NCI-H146 (cell line): ENCODE data around the gene TMCO4.

Experiments used
- DNase-seq: peaks from one replicate; lab custom pipeline; 2025; lab: John Stamatoyannopoulos, UW

Gene TMCO4

GRCh38 chr1:19715334-19716203 is 84.1 kb downstream of the TMCO4 start:
- peak; percentile 93 for DNase-seq

DNA sequence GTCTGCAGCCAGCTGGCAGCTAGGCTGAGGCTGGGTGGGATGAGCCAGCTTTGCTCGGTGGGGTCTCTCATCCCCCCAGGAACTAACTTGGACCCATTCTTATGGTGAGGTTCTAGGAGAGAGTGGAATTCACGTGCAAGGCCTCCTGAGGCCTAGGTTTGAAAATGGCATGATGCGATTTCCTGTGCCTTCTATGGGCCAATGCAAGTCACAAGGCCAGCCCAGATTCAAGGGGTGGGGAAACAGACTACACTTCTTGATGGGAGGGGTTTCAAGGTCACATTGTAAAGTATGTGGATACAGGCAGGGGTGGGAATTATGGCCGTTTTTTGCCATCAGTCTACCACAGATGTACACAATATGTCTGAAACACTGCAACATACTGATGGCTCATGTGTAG is 86.8 kb downstream of the TMCO4 start:
- no peak for DNase-seq

- DNase-seq: no peak
These were observed 88.7 kb downstream of the TMCO4 start for GRCh38 chr1:19710825-19711611.

DNA sequence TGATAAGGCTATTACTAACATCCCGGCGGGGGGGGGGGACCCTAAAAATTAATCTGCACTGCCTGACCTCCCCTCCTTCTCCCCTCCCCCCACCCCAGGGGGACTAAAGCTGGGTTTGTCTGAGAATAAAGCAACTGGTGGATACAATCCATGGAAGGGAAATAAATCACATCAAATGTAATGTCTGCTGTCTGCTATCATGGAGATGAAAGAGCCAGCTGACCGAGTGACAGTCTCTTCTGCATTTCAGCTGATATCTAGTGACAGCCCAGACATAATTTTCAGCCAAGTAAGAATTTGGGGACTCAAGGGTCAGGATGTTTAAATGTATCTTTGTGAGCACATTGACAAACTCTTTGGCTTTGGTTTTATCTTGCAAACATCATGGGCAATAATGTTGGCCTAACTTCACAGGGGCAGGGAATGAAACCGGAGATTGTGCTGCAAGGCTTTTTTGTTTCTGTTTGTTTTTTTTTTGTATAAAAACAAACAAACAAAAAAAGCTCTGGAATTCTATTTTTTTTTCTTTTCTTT is 90.4 kb downstream of the TMCO4 start:
- DNase-seq: no peak

GRCh38 chr1:19708567-19709110 is 91.1 kb downstream of the TMCO4 start:
- no peak for DNase-seq

- DNase-seq: no peak
These were observed 93.6 kb downstream of the TMCO4 start for GRCh38 chr1:19706136-19706535.

GRCh38 chr1:19705464-19705863 is 94.3 kb downstream of the TMCO4 start:
- DNase-seq: no peak

DNA sequence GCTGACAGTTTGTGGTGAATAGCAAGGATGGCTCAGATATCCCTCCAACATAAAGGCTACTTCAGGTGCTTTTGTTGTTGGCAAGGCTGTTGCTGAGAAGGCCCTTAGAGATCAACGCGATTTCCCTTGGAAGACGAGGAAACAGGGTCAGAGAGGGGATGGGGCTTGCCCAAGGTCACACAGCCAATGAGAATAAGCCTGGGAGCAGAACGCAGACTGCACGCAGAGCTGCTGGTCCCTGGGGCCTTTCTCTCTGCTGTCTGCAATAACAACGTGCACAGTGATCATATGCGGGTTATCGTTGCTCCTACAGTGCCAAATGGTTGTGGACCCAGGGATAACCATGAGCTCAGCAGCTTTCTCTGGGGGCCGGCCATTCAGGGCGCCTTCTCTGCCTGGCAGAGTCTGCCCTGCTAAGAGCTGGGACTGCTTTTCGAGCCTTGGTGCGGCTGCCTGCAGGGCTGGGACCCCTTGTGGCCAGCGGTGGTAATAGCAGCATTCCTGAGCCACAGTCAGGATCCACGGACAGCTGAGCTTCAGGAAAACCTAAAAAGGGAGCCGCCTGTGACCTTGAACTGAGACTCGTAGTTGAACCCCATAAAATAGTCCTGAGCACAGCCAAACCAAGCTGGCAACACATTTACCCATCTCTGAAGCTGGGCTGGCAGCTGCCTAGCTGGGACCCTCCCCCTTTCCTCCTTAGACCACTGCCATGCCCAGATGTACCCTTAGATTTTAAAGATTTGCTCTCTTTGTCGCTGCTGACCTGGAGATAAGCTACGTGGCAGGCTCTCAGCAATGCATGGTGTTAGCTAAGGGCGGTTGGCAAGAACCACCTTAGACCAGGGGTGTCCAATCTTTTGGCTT is 95.2 kb downstream of the TMCO4 start:
- DNase-seq: peak; percentile 46

GRCh38 chr1:19703280-19703679 is 96.4 kb downstream of the TMCO4 start:
- no peak for DNase-seq

GRCh38 chr1:19700079-19700777 is 99.5 kb downstream of the TMCO4 start:
- no peak for DNase-seq

GRCh38 chr1:19698181-19698580 is 101.5 kb downstream of the TMCO4 start:
- DNase-seq: no peak

- no peak for DNase-seq
These were observed 102.9 kb downstream of the TMCO4 start for GRCh38 chr1:19696820-19697219.

DNA sequence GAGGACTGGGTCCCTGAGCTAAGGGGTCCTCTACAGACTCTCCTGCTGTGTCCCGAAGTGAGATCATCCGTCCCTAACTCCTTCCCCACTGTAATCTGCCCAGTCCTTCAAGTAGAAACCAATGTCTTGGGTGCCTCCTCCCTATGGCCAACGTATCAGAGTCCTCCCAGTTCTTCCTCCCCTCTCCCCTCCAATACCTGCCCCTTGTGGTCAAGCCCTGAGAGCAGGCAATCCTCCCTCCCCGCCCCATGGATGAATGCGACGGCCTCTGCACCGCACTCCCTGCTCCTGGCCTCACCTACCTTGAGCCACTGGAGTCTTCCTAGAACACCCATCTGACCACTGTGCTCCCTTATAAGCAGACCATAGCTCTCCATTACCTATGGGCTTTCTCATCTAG is 103.9 kb downstream of the TMCO4 start:
- DNase-seq: no peak

DNA sequence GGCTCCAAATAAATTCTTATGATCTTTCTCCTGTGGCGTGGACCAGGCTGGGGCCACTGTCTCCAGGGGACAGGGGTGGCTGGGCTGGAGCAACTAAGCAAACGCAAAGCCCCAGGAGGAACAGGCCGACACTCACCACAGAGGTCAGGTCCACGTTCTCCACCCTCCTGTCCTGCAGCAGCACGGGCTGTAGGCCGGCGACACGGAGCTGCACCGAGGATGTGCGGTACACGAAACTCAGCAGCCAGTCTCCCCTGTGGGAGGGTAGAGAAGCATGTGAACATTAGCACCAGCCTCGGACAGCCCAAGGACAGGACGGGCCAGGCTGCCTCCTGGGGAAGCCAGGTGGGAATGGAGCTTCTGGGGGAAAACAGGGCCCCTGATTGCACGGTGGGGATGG is 105.4 kb downstream of the TMCO4 start:
- no peak for DNase-seq

- no peak for DNase-seq
These were observed 109.4 kb downstream of the TMCO4 start for GRCh38 chr1:19690342-19690741.

- DNase-seq: no peak
These were observed 109.9 kb downstream of the TMCO4 start for GRCh38 chr1:19689856-19690255.

DNA sequence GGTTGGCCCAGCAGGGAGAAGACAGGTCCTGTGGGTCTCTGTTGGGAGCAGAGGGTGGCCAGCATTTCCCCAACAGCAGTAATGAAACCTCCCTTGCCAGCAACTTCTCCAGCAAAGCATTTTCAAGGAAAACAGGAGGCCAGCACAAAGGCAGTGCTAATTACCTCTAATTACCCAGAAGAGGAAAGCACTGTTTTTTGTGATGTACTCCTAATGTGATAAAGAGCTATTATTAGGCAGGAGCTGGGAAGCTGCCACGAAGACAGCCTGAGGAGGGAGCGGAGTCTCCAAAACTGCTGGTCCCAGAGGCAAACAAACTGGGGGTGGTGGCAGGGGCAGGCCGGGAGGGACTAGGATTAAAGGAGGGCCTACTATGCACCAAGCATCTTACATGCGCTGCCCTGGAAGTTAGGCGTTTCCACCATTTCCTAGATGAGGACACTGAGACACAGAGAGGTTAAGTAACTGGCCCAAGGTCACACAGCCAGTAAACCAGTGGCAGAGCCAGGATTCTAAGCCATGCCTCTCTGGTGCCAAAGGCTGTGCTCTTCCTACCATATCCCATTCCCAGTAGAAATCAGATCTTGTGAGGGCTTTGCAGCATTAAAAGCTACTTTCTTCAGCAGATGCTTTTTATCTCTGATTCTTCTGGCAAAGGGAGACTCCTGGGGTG is 110.5 kb downstream of the TMCO4 start:
- peak; percentile 62 for DNase-seq

GRCh38 chr1:19688041-19688842 is 111.5 kb downstream of the TMCO4 start:
- no peak for DNase-seq

- DNase-seq: no peak
These were observed 112.3 kb downstream of the TMCO4 start for GRCh38 chr1:19687414-19687813.

- no peak for DNase-seq
These were observed 113.7 kb downstream of the TMCO4 start for GRCh38 chr1:19685994-19686393.
